ENCODE results near the gene ISL1. TPM values are rescaled to one million over a fixed set of nuclear protein-coding genes. Genes with fewer than 3 reads are reported as not detected.

ISL1 gene
- total and polyA plus RNA-seq, 2 donors: 6.3 to 11.2 TPM

DNA sequence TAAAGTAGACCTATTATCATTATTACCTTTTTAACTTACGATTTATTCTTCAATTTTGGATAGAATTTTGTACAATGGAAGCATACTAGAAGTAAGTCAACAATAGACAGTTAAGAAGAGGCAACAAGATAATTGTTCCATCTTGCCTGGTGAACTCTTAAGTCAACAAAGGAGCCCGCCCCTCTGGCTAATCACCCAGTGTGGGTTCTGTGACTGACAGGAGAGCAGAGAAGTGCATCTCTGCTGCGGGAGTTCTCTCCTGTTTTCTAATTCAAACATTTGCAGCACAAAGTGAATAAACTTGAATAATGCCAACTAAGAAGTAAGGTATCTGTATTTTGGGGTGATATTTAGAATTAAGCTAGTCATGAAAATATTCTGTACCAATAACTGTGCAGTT lies 6.7 kb upstream of the ISL1 start:
- 31% methylated on average over 3 of the region's 3 CpGs for WGBS
- H3K9me3 ChIP-seq (ENCODE audit: control insufficient read depth in 2 of 2, insufficient read depth in 1 of 2, low read length in 1 of 2): no peaks in the 10 kb centered on the region
- H3K4me3 ChIP-seq (ENCODE audit: low read length in 2 of 2): no peak overlapping the region
- no peaks in the 10 kb centered on the region for H3K36me3 ChIP-seq (ENCODE audit: control insufficient read depth in 2 of 2, insufficient read depth in 2 of 2, low read length in 1 of 2)
- no peak for DNase-seq (ENCODE audit: low read depth in 6 of 9, low spot score in 9 of 9)
- H3K27me3 ChIP-seq (ENCODE audit: control insufficient read depth in 2 of 2, insufficient read depth in 1 of 2, low read length in 1 of 2): peaks cover 23 to 49% of the 10 kb centered on the region in 2 donors
- H3K27ac ChIP-seq (ENCODE audit: low read depth in 1 of 2, low read length in 1 of 2): no peak overlapping the region
- H3K4me1 ChIP-seq (ENCODE audit: control insufficient read depth in 2 of 2, insufficient read depth in 2 of 2, low read length in 2 of 2): no peaks in the 10 kb centered on the region

DNA sequence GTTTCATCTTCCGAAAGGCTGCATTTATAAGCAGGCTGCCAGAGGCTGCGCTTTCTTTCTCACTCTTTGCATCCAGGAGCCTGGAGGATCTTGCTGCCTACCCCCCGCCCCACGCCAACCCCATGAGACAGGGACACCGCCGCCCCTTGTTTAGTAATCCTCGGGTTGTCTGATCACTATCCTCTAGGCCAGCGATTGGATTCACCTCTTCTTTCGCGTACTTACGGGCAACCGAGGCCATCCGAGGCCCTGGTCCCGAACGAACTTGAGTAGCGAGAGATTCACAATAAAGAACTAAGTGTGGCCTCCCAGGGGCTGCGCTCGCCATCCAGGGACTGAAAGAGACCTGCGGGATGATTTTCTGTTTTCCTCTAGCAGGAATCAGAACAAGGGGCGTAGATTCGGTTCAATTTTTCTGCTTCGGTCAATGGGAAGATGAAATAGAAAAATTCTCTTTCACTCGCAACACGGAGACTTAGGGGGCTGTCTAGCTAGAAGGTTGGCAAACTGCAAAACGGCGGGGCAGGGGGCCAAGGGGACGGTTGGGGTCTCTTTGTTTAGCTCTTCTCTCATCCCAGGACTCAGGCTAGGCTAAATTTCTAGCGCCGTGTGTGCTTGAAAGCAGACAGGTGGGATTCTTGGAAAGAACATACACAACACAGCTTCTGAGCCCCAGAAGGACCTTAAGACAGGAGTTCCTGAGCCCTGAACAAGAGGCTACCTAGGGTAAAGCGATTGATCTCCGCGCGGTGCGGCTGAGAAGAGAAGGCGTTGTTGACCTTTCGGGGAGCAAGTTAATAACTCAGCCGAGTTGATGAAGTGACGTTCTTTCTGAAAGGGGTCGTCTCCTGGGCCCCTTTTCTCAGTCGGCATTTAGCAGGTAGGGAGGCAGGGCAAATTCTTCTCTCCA lies 5.8 kb upstream of the ISL1 start:
- H3K27me3 ChIP-seq (ENCODE audit: control insufficient read depth in 2 of 2, insufficient read depth in 1 of 2, low read length in 1 of 2): peaks cover 23 to 58% of the 10 kb centered on the region in 2 donors
- H3K9me3 ChIP-seq (ENCODE audit: control insufficient read depth in 2 of 2, insufficient read depth in 1 of 2, low read length in 1 of 2): no peaks in the 10 kb centered on the region
- WGBS: 17% methylated on average over 40 of the region's 40 CpGs
- peak overlapping the region; percentile 63 to 69 for H3K27ac ChIP-seq (ENCODE audit: low read depth in 1 of 2, low read length in 1 of 2)
- no peak overlapping the region for H3K4me3 ChIP-seq (ENCODE audit: low read length in 2 of 2)
- DNase-seq (ENCODE audit: low read depth in 6 of 9, low spot score in 9 of 9): no peak
- no peaks in the 10 kb centered on the region for H3K36me3 ChIP-seq (ENCODE audit: control insufficient read depth in 2 of 2, insufficient read depth in 2 of 2, low read length in 1 of 2)
- H3K4me1 ChIP-seq (ENCODE audit: control insufficient read depth in 2 of 2, insufficient read depth in 2 of 2, low read length in 2 of 2): no peaks in the 10 kb centered on the region

DNA sequence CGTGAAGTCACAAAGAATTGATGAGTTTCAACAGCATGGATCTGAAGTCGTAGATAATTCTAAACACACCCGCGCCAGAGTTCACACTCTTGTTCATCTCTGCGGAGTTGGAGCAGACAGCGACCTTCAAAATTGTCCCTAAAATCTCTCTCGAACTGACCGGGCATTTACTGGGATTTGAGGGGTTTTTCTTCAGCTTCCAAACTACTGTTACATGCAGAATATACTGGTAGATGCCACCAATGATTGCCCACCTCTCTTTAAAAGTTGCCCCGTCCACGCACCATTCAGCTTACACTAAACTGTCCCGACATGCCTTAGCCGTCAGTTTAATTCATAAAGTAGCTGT lies 5.2 kb upstream of the ISL1 start:
- H3K27me3 ChIP-seq (ENCODE audit: control insufficient read depth in 2 of 2, insufficient read depth in 1 of 2, low read length in 1 of 2): peaks cover 28 to 64% of the 10 kb centered on the region in 2 donors
- H3K36me3 ChIP-seq (ENCODE audit: control insufficient read depth in 2 of 2, insufficient read depth in 2 of 2, low read length in 1 of 2): no peaks in the 10 kb centered on the region
- no peak for DNase-seq (ENCODE audit: low read depth in 6 of 9, low spot score in 9 of 9)
- 7% methylated on average over 12 of the region's 12 CpGs for WGBS
- H3K27ac ChIP-seq (ENCODE audit: low read depth in 1 of 2, low read length in 1 of 2): peak overlapping the region; percentile 63 to 69
- no peaks in the 10 kb centered on the region for H3K4me1 ChIP-seq (ENCODE audit: control insufficient read depth in 2 of 2, insufficient read depth in 2 of 2, low read length in 2 of 2)
- peaks cover 0 to 3% of the 10 kb centered on the region in 2 donors for H3K9me3 ChIP-seq (ENCODE audit: control insufficient read depth in 2 of 2, insufficient read depth in 1 of 2, low read length in 1 of 2)
- no peak overlapping the region for H3K4me3 ChIP-seq (ENCODE audit: low read length in 2 of 2)

DNA sequence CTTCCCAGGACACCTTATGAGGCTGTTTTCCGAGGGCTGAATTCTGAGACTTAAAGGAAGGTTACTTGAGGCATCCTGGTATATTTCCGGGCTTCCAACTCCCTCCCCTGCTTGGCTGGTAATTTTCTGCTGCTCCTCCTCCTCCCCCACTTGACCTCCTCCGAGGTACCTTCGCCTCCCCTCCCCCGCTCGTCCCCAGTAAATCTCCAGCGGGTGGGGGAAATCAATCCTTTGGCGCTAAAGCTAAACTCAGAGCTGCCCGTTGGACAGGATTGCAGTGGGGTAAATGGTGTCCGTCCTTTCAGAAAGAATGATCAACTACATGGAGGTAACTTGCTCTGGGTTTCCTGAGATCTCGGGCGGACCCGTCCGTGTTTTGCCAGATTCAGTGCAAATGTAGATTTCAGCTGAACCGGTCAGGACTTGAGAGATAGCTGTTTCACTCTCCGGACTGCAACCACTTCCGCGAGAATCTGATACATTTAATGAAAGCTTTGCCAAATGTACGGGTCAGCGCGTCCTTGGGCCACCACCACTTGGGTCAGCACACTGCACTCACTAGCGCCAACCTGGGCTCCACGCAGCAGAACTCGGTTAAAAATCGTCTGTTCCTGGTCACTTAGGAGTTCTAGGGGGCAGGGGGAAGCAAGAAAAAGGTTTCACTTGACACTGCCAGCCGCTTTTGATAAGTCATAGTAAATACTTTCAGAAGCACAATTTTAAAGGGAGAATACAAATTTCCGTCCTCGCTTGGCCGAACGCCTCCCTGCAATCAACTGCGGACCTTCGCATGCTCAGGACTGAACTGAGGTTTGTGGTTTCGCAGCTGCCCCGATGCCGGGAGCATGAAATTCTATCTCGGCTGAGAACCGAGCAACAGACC lies 4.6 kb upstream of the ISL1 start:
- H3K4me1 ChIP-seq (ENCODE audit: control insufficient read depth in 2 of 2, insufficient read depth in 2 of 2, low read length in 2 of 2): no peaks in the 10 kb centered on the region
- no peaks in the 10 kb centered on the region for H3K36me3 ChIP-seq (ENCODE audit: control insufficient read depth in 2 of 2, insufficient read depth in 2 of 2, low read length in 1 of 2)
- WGBS: 4% methylated on average over 37 of the region's 37 CpGs
- H3K27ac ChIP-seq (ENCODE audit: low read depth in 1 of 2, low read length in 1 of 2): peak overlapping the region; percentile 63 to 69
- peak overlapping the region in 1 of 2 donors; percentile 17 for H3K4me3 ChIP-seq (ENCODE audit: low read length in 2 of 2)
- no peak for DNase-seq (ENCODE audit: low read depth in 6 of 9, low spot score in 9 of 9)
- peaks cover 0 to 3% of the 10 kb centered on the region in 2 donors for H3K9me3 ChIP-seq (ENCODE audit: control insufficient read depth in 2 of 2, insufficient read depth in 1 of 2, low read length in 1 of 2)
- H3K27me3 ChIP-seq (ENCODE audit: control insufficient read depth in 2 of 2, insufficient read depth in 1 of 2, low read length in 1 of 2): peaks cover 35 to 71% of the 10 kb centered on the region in 2 donors

DNA sequence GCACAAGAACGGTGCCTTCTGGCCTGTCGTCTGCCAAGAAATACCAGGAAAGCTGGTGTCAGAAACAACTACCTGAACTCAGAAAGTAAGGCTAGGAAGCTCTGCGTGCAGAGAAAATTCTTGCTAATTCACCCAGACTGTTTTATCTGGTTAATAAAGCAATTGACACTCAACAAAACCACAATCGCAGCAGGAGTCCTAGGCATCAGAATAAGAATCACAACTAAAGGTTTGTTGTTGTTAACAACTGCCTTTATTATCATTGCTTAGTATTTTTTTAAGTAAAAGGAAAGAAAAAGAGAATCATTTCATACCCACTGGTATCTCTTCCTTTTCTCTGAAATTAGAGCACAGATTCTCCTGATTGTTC lies 3.9 kb upstream of the ISL1 start:
- DNase-seq (ENCODE audit: low read depth in 6 of 9, low spot score in 9 of 9): no peak
- peaks cover 41 to 76% of the 10 kb centered on the region in 2 donors for H3K27me3 ChIP-seq (ENCODE audit: control insufficient read depth in 2 of 2, insufficient read depth in 1 of 2, low read length in 1 of 2)
- H3K36me3 ChIP-seq (ENCODE audit: control insufficient read depth in 2 of 2, insufficient read depth in 2 of 2, low read length in 1 of 2): no peaks in the 10 kb centered on the region

DNA sequence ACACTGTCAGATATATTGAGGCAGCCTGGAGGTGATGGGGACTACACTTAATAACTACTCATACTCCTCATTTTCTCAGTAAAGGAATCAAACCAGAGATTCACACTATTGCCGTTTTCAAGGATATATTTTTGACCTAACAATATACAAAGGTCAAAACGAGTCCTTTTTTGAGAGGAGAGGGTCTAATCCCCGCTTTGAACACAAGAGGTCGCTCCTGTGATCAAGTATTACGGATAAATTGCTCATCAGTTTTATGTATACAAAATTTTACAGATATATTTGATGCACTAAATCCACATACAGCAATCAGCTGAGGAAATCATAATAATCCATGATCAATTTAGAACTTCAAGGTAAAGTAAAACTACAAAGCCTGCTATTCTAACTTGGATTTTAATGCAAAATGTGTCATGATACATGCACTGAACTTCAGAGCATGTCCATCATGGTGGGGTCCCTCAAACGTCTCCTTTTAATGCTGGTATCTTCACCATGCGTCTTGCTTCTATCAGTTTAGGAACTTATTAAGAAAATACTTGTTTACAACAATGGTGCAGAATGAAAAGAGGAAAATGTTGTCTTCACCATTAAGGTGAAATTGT lies 2.5 kb upstream of the ISL1 start:
- Histone ChIP-seq H3K36me3 (ENCODE audit: control insufficient read depth in 2 of 2, insufficient read depth in 2 of 2, low read length in 1 of 2) (no peaks in the 10 kb centered on the region), H3K9me3 (ENCODE audit: control insufficient read depth in 2 of 2, insufficient read depth in 1 of 2, low read length in 1 of 2) (peaks cover 0 to 3% of the 10 kb centered on the region in 2 donors), H3K27ac (ENCODE audit: low read depth in 1 of 2, low read length in 1 of 2) (no peak overlapping the region), H3K27me3 (ENCODE audit: control insufficient read depth in 2 of 2, insufficient read depth in 1 of 2, low read length in 1 of 2) (peaks cover 46 to 88% of the 10 kb centered on the region in 2 donors), H3K4me3 (ENCODE audit: low read length in 2 of 2) (no peak overlapping the region), H3K4me1 (ENCODE audit: control insufficient read depth in 2 of 2, insufficient read depth in 2 of 2, low read length in 2 of 2) (no peaks in the 10 kb centered on the region)
- WGBS: 1% methylated on average over 7 of the region's 7 CpGs
- DNase-seq (ENCODE audit: low read depth in 6 of 9, low spot score in 9 of 9): no peak

More for the DNA sequence above, 3.9 kb upstream of the ISL1 start:
- H3K27ac ChIP-seq (ENCODE audit: low read depth in 1 of 2, low read length in 1 of 2): peak overlapping the region in 1 of 2 donors; percentile 63
- WGBS: 6% methylated on average over 4 of the region's 4 CpGs
- H3K4me1 ChIP-seq (ENCODE audit: control insufficient read depth in 2 of 2, insufficient read depth in 2 of 2, low read length in 2 of 2): no peaks in the 10 kb centered on the region
- H3K9me3 ChIP-seq (ENCODE audit: control insufficient read depth in 2 of 2, insufficient read depth in 1 of 2, low read length in 1 of 2): peaks cover 0 to 3% of the 10 kb centered on the region in 2 donors
- peak overlapping the region in 1 of 2 donors; percentile 17 for H3K4me3 ChIP-seq (ENCODE audit: low read length in 2 of 2)

DNA sequence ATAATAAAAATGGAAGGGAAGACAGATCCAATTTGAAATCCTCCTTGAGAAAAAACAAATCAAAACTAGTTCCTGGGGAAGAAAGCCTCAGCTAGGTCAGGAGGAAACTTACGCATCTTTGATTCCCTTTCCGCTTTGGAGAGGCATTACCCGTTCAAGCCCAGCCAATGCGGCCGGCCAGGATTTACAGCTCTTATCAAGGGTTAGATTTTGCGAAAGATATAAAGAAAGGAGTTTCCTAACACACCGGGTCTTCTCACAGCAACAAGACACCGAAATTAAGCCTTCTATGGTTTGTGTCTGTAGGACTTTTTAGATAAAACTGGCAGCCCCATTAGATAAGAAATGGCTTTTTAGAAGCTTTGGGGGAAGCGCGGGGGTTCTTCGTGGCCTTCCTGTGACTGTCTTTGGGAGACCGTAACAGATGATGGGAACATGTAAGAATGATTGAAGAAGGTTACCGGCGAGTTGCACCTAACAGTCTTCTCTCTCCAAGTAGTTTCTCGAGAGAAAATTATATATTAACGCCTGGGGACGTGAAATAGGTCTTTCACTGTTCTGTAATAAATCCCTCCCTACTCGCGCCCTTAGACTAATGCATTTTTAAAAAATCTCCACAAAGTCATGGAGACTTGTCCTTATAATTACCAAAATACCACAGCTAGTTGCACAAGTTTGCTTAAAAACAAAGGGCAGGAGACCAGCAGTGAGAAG lies 1.3 kb upstream of the ISL1 start:
- H3K4me3 ChIP-seq (ENCODE audit: low read length in 2 of 2): peak overlapping the region; percentile 14 to 32
- H3K36me3 ChIP-seq (ENCODE audit: control insufficient read depth in 2 of 2, insufficient read depth in 2 of 2, low read length in 1 of 2): no peaks in the 10 kb centered on the region
- H3K27ac ChIP-seq (ENCODE audit: low read depth in 1 of 2, low read length in 1 of 2): peak overlapping the region in 1 of 2 donors; percentile 46
- WGBS: 7% methylated on average over 19 of the region's 19 CpGs
- peaks cover 51 to 93% of the 10 kb centered on the region in 2 donors for H3K27me3 ChIP-seq (ENCODE audit: control insufficient read depth in 2 of 2, insufficient read depth in 1 of 2, low read length in 1 of 2)
- no peaks in the 10 kb centered on the region for H3K4me1 ChIP-seq (ENCODE audit: control insufficient read depth in 2 of 2, insufficient read depth in 2 of 2, low read length in 2 of 2)
- peaks cover 0 to 3% of the 10 kb centered on the region in 2 donors for H3K9me3 ChIP-seq (ENCODE audit: control insufficient read depth in 2 of 2, insufficient read depth in 1 of 2, low read length in 1 of 2)
- no peak for DNase-seq (ENCODE audit: low read depth in 6 of 9, low spot score in 9 of 9)

DNA sequence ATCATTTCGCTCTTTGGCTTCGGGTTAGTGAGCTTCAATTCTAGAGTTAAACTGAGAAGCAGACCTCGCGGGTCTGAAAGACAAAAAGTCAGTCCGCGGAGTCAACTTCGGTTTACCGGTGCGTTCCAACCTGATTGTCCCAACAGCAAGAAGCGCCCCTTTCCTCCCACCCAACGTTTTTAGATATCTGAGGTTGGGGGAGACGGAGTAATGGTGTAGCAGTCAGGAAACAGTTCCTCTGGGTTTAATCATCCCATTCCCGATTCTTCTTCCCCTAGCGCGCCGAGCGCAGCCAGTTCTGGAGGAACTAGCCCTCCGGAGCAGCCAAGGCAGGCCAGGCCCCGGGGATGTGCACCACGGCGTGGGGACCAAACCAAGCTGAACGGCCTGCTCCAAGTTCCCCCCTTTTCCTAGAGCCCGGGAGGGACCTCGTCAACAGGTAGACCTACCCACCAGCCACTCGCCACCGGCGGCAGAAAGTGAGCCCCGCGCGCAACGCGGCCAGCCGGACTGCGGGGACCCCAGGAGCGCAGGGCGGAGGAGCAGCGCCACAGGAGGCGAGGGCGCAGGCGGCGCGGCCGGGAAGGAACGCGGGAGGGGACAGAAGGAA lies 622 bp upstream of the ISL1 start:
- peak overlapping the region; percentile 28 to 32 for H3K4me3 ChIP-seq (ENCODE audit: low read length in 2 of 2)
- no peak for DNase-seq (ENCODE audit: low read depth in 6 of 9, low spot score in 9 of 9)
- WGBS: 4% methylated on average over 45 of the region's 45 CpGs
- H3K27ac ChIP-seq (ENCODE audit: low read depth in 1 of 2, low read length in 1 of 2): peak overlapping the region; percentile 33 to 43
- no peaks in the 10 kb centered on the region for H3K36me3 ChIP-seq (ENCODE audit: control insufficient read depth in 2 of 2, insufficient read depth in 2 of 2, low read length in 1 of 2)
- peaks cover 0 to 3% of the 10 kb centered on the region in 2 donors for H3K9me3 ChIP-seq (ENCODE audit: control insufficient read depth in 2 of 2, insufficient read depth in 1 of 2, low read length in 1 of 2)
- H3K27me3 ChIP-seq (ENCODE audit: control insufficient read depth in 2 of 2, insufficient read depth in 1 of 2, low read length in 1 of 2): peaks cover 45 to 93% of the 10 kb centered on the region in 2 donors
- H3K4me1 ChIP-seq (ENCODE audit: control insufficient read depth in 2 of 2, insufficient read depth in 2 of 2, low read length in 2 of 2): no peaks in the 10 kb centered on the region

All from thymus (tissue), 11 donors.